ENCODE data around the gene RFC2. TPM values are rescaled to one million over a fixed set of nuclear protein-coding genes. Genes with fewer than 3 reads are reported as not detected.

The RFC2 gene
- total and polyA plus RNA-seq, 8 donors: 8.1 to 11.4 (median 9.3) TPM

DNA sequence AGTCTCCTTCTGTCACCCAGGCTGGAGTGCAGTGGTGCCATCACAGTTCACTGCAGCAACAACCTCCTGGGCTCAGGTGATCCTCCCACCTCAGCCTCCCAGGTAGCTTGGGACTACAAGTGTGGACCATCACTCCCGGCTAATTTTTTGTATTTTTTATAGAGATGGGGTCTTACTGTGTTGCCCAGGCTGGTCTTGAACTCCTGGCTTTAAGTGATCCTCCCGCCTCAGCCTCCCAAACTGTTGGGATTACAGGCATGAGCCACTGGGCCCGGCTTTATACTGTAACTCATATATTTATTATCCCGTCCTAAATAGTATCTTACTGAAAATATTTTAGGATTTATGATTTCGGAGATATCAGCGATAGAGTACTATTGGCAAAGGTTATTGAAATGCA lies 69.2 kb downstream of the RFC2 start:
- TF ChIP-seq, protein P1, sequence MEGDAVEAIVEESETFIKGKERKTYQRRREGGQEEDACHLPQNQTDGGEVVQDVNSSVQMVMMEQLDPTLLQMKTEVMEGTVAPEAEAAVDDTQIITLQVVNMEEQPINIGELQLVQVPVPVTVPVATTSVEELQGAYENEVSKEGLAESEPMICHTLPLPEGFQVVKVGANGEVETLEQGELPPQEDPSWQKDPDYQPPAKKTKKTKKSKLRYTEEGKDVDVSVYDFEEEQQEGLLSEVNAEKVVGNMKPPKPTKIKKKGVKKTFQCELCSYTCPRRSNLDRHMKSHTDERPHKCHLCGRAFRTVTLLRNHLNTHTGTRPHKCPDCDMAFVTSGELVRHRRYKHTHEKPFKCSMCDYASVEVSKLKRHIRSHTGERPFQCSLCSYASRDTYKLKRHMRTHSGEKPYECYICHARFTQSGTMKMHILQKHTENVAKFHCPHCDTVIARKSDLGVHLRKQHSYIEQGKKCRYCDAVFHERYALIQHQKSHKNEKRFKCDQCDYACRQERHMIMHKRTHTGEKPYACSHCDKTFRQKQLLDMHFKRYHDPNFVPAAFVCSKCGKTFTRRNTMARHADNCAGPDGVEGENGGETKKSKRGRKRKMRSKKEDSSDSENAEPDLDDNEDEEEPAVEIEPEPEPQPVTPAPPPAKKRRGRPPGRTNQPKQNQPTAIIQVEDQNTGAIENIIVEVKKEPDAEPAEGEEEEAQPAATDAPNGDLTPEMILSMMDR (IDR thresholded peaks at IDR 0.05): no peak
- H3K27ac ChIP-seq: no peak overlapping the region
- 78 to 86% methylated on average over 6 of the region's 6 CpGs for WGBS, 2 donors
- no peaks in the 10 kb centered on the region for H3K27me3 ChIP-seq
- peaks cover 52 to 57% (median 54%) of the 10 kb centered on the region in 3 donors for H3K4me1 ChIP-seq
- H3K9me3 ChIP-seq: no peaks in the 10 kb centered on the region
- H3K4me3 ChIP-seq: no peak overlapping the region
- peaks cover 0 to 19% (median 14%) of the 10 kb centered on the region in 3 donors for H3K36me3 ChIP-seq
- intact Hi-C loops (cut with DNase I): loop anchor here in 1 of 3 donors (10.0 kb wide), 1 partner anchor 120 kb away; no protein-coding TSS in a partner anchor
- DNase-seq (no peak), FAIRE-seq (no peak), ATAC-seq (no peak)

DNA sequence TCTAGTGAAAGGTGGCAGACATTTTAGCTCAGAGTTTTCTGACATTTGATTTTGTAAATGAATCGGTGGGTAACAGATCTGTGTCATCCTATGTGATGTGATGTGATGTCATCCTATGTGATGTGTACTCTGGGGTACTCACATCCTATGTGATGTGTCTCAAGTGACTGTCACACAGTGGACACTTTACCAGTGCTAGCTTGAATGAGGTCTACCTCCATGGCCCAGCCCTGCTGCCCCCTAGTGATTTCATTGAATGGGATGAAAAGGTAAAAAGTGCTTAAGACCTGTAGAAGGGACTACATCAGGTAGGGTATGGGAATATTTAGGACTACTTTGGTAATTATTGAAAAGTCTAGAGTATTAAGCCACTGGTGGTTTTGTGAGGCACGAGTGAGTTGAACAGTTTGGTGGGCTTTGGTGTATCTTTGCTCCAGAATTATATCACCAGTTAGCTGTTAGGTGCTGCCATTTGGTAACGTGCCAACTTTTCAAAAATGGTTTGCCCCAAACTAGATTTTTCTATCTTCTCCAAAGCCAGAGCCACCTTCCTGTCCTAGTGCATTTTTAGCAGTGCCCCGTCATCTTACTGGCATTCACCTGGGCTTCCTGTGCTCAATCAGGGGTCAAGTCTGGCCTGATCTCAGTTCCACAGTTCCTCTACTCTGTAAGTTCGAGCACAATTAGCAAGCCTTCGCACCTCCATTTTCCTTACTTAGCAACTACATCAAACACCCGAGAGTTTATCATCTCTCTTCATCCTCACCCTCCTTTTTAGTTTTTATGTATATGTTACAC lies 70.3 kb downstream of the RFC2 start:
- DNase-seq: no peak

DNA sequence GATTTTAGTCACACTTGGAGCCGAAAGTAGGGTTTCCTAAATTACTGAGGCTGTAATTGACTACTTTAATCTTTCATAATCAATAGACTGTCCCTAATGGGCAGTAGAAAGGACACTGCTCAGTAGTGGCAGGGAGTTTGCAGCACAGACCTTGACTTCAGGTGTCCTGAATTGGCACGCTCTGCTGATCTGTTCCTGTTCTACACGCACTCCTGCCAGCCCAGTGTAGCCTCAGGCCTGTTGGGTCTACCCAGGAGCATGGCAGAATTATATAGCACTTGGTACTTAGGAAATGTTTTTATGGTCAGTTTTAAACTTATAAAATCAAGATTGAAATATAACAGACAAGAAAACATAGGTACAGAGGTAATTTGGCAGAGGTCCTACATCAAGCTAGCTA lies 71.1 kb downstream of the RFC2 start:
- TF ChIP-seq, protein P1 (IDR thresholded peaks at IDR 0.05): no peak
- intact Hi-C loops (cut with DNase I): loop anchor here in 1 of 3 donors (10.0 kb wide), 1 partner anchor 118 kb away; no protein-coding TSS in a partner anchor
- Histone ChIP-seq H3K4me3 (no peak overlapping the region), H3K36me3 (peaks cover 0 to under 1% (median 0%) of the 10 kb centered on the region in 3 donors), H3K4me1 (peaks cover 60 to 68% (median 66%) of the 10 kb centered on the region in 3 donors), H3K27me3 (no peaks in the 10 kb centered on the region), H3K9me3 (no peaks in the 10 kb centered on the region), H3K27ac (peak overlapping the region in 1 of 4 donors; percentile 23)
- FAIRE-seq (no peak), DNase-seq (no peak), ATAC-seq (peak; percentile 55 to 79 (median 64))
- 7 to 12% methylated on average over 3 of the region's 3 CpGs for WGBS, 2 donors

More for the DNA sequence above, 70.3 kb downstream of the RFC2 start:
- FAIRE-seq (no peak), ATAC-seq (peak in 3 of 4 donors; percentile 11 to 47 (median 19))
- WGBS, 2 donors: 48 to 52% methylated on average over 7 of the region's 7 CpGs
- H3K4me3 ChIP-seq: no peak overlapping the region
- peaks cover 54 to 66% (median 59%) of the 10 kb centered on the region in 3 donors for H3K4me1 ChIP-seq
- intact Hi-C loops (cut with DNase I): loop anchor here in 1 of 3 donors (10.0 kb wide), 1 partner anchor 119 kb away; no protein-coding TSS in a partner anchor
- no peaks in the 10 kb centered on the region for H3K27me3 ChIP-seq
- TF ChIP-seq, protein P1 (IDR thresholded peaks at IDR 0.05): no peak
- peak overlapping the region in 1 of 4 donors; percentile 25 for H3K27ac ChIP-seq
- no peaks in the 10 kb centered on the region for H3K9me3 ChIP-seq
- H3K36me3 ChIP-seq: peaks cover 0 to 8% (median 2%) of the 10 kb centered on the region in 3 donors

DNA sequence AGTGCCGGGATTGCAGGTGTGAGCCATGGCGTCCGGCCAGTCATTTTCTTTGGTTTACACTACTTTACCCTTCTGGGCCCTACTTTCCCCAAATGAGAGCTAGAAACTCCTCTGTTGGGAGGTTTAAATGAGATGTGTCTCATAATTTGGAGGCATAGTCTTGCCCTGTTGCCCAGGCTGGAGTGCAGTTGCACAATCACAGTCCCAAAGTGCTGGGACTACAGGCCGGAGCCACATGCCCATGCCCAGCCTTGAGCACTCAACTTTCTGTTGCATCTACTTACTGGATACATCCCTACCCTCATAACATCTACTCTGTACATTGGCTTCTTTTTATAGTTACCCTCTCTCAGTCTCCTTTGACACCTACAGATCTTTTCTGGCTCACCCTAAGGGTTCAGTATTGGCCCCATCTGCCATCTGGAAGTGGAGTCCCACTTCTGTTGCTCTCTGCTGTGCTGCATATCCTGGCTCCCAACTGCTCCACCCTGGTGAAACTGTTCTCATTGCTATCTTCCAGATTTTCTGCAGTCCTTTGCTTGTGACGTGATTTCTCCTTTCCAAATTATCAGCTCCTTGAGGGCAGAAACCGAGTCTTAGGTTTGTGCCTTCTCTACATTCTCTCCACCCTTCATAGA lies 71.6 kb downstream of the RFC2 start:
- Histone ChIP-seq H3K4me3 (no peak overlapping the region), H3K4me1 (peaks cover 66 to 68% (median 67%) of the 10 kb centered on the region in 3 donors), H3K27ac (peak overlapping the region in 1 of 4 donors; percentile 23), H3K9me3 (no peaks in the 10 kb centered on the region), H3K27me3 (no peaks in the 10 kb centered on the region), H3K36me3 (no peaks in the 10 kb centered on the region)
- FAIRE-seq: no peak
- peak; percentile 12 to 23 (median 18) for ATAC-seq
- intact Hi-C loops (cut with DNase I): loop anchor here in 1 of 3 donors (10.0 kb wide), 1 partner anchor 118 kb away; no protein-coding TSS in a partner anchor
- WGBS, 2 donors: 36 to 43% methylated on average over 6 of the region's 6 CpGs
- TF ChIP-seq, protein P1 (IDR thresholded peaks at IDR 0.05): no peak
- no peak for DNase-seq

Measured in pancreas (tissue), 10 donors.